DND-41 (cell line): Measurements from ENCODE around the gene TET3.

Source experiments
- ATAC-seq: fragments of 200-7000 bp; cut with Tn5 transposase; 3 replicates; pipeline ENCODE4 v1.9.1; 2021; ENCODE audit warnings: low read depth; ENCODE audit not compliant: insufficient read depth
- DNase-seq: peaks from one replicate; pipeline ENCODE4 v3.0.0-alpha.2; 2020
- H2AFZ ChIP-seq: 2 replicates; pipeline ENCODE4 v1.6.0; 2012; ENCODE audit warnings: low read depth, low read length
- H3K27ac ChIP-seq: 2 replicates; pipeline ENCODE4 v1.5.1; 2012; ENCODE audit warnings: low read length, inconsistent platforms
- H3K27me3 ChIP-seq: fragments of 200-600 bp; sonication (generic); 2 replicates; pipeline ENCODE4 v1.6.0; 2012; ENCODE audit warnings: low read length, mild to moderate bottlenecking, inconsistent platforms; ENCODE audit not compliant: insufficient read depth, poor library complexity
- H3K36me3 ChIP-seq: 2 replicates; pipeline ENCODE4 v1.5.1; 2012; ENCODE audit warnings: low read length, inconsistent platforms; ENCODE audit not compliant: insufficient read depth
- H3K4me1 ChIP-seq: 2 replicates; pipeline ENCODE4 v1.5.1; 2012; ENCODE audit warnings: mild to moderate bottlenecking, low read length; ENCODE audit not compliant: insufficient read depth
- H3K4me2 ChIP-seq: 2 replicates; pipeline ENCODE4 v1.6.0; 2012; ENCODE audit warnings: mild to moderate bottlenecking, moderate library complexity, low read length, inconsistent platforms; ENCODE audit not compliant: insufficient read depth
- H3K4me3 ChIP-seq, 2 experiments: fragments of 200-600 bp in 1 of 2; shearing (Covaris generic) in 1 of 2; 2 replicates each; pipeline ENCODE4 v1.5.1; 2012 to 2016; ENCODE audit warnings: inconsistent platforms in 2 of 2, low read length in 2 of 2, mild to moderate bottlenecking in 2 of 2, low read depth in 1 of 2, moderate library complexity in 1 of 2
- H3K79me2 ChIP-seq: 2 replicates; pipeline ENCODE4 v1.6.0; 2012; ENCODE audit warnings: low read length, inconsistent platforms; ENCODE audit not compliant: insufficient read depth
- H3K9ac ChIP-seq: 2 replicates; pipeline ENCODE4 v1.6.0; 2012; ENCODE audit warnings: low read depth, mild to moderate bottlenecking, inconsistent platforms, low read length, moderate library complexity
- H3K9me3 ChIP-seq: 2 replicates; pipeline ENCODE4 v1.5.1; 2012; ENCODE audit warnings: low read length, moderate library complexity, mild to moderate bottlenecking, inconsistent platforms; ENCODE audit not compliant: insufficient read depth, severe bottlenecking
- H4K20me1 ChIP-seq: 2 replicates; pipeline ENCODE4 v1.6.0; 2012; ENCODE audit warnings: low read length; ENCODE audit not compliant: insufficient read depth
- EZH2 ChIP-seq: IDR thresholded peaks from 3 replicates; pipeline ENCODE4 v1.6.1; 2012; ENCODE audit warnings: borderline replicate concordance, low read depth, mild to moderate bottlenecking, moderate library complexity, low read length, inconsistent platforms; ENCODE audit not compliant: severe bottlenecking
- TF ChIP-seq, protein P1 (sequence below): IDR thresholded peaks from 2 replicates; pipeline ENCODE4 v1.5.1; 2012; ENCODE audit warnings: borderline replicate concordance, low read length, moderate library complexity, mild to moderate bottlenecking; ENCODE audit not compliant: poor library complexity, severe bottlenecking; ENCODE audit errors: extremely low read depth

The TET3 gene

GRCh38 chr2:74009577-74009976, 24.9 kb downstream of the TET3 start:
- TF ChIP-seq, protein P1, sequence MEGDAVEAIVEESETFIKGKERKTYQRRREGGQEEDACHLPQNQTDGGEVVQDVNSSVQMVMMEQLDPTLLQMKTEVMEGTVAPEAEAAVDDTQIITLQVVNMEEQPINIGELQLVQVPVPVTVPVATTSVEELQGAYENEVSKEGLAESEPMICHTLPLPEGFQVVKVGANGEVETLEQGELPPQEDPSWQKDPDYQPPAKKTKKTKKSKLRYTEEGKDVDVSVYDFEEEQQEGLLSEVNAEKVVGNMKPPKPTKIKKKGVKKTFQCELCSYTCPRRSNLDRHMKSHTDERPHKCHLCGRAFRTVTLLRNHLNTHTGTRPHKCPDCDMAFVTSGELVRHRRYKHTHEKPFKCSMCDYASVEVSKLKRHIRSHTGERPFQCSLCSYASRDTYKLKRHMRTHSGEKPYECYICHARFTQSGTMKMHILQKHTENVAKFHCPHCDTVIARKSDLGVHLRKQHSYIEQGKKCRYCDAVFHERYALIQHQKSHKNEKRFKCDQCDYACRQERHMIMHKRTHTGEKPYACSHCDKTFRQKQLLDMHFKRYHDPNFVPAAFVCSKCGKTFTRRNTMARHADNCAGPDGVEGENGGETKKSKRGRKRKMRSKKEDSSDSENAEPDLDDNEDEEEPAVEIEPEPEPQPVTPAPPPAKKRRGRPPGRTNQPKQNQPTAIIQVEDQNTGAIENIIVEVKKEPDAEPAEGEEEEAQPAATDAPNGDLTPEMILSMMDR, result no peak
- TF ChIP-seq EZH2, result no peak
- peaks cover 97% of the 10 kb centered on the region for H3K79me2 ChIP-seq
- no peak overlapping the region for H3K4me2 ChIP-seq
- no peak overlapping the region for H3K9ac ChIP-seq
- no peaks in the 10 kb centered on the region for H3K9me3 ChIP-seq
- DNase-seq (no peak), ATAC-seq (no peak)
- H3K4me3 ChIP-seq, result no peak overlapping the region
- no peaks in the 10 kb centered on the region for H3K4me1 ChIP-seq
- no peaks in the 10 kb centered on the region for H3K27me3 ChIP-seq
- no peak overlapping the region for H3K27ac ChIP-seq
- H3K36me3 ChIP-seq, result peaks cover 59% of the 10 kb centered on the region
- peaks cover 65% of the 10 kb centered on the region for H4K20me1 ChIP-seq
- no peak overlapping the region for H2AFZ ChIP-seq

DNA sequence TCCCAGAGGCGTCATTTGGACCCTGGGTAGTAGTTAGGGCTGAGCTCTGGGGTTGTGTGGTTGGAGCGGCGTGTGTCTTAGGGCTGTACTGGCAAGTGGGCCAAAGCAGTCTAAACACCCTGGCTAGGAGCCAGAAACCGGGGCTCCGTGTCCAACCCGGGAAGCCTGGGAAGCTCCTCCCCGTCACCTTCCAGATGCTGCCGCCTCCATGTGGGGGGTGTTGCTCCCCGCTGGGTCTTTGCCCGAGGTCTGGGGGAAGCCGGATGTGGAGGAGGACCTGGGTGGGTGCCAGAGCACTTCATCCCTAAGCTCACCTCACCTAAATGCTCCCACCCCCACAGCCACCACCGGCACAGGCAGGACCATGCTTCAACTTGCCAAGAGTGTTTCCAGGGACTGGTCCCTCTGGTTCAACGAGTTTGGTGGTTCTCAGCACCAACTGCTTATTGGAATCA, 25.4 kb downstream of the TET3 start:
- no peak overlapping the region for H3K4me2 ChIP-seq

DNA sequence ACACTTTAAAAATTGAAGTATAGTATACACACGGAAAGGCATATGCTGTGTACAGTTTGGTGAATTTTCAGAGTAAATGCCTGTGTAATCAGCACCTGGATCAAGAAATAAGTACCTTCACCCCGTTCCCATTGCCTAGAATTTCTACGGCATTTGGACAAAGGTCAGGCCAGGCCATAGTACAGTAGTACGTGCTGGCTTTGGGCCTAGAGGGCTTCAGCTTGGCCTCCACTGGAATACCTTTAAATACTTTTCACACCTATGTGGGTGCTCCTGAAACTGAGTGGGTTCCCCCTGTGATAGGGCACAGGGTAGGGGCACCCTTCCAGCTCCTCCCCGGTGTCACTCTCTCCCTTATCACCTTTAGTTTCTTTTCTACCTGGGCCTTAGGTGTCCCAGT, 26.5 kb downstream of the TET3 start:
- H2AFZ ChIP-seq, result no peak overlapping the region
- H3K27me3 ChIP-seq, result no peaks in the 10 kb centered on the region
- no peak for DNase-seq
- peaks cover 42% of the 10 kb centered on the region for H3K36me3 ChIP-seq
- H4K20me1 ChIP-seq, result peaks cover 53% of the 10 kb centered on the region
- H3K4me1 ChIP-seq, result no peaks in the 10 kb centered on the region
- H3K27ac ChIP-seq, result no peak overlapping the region
- H3K9ac ChIP-seq, result no peak overlapping the region
- H3K4me2 ChIP-seq, result no peak overlapping the region
- TF ChIP-seq, protein P1, result no peak
- TF ChIP-seq EZH2, result no peak
- no peak for ATAC-seq
- no peak overlapping the region for H3K4me3 ChIP-seq
- H3K79me2 ChIP-seq, result peaks cover 96% of the 10 kb centered on the region
- no peaks in the 10 kb centered on the region for H3K9me3 ChIP-seq

More for the DNA sequence above, 25.4 kb downstream of the TET3 start:
- Histone ChIP-seq H3K9ac (no peak overlapping the region), H3K27ac (no peak overlapping the region), H3K27me3 (no peaks in the 10 kb centered on the region), H3K79me2 (peaks cover 97% of the 10 kb centered on the region), H2AFZ (no peak overlapping the region), H3K36me3 (peaks cover 53% of the 10 kb centered on the region), H3K4me3 (no peak overlapping the region), H3K4me1 (no peaks in the 10 kb centered on the region), H4K20me1 (peaks cover 65% of the 10 kb centered on the region), H3K9me3 (no peaks in the 10 kb centered on the region)
- ATAC-seq (no peak), DNase-seq (no peak)
- TF ChIP-seq, protein P1, result no peak
- TF ChIP-seq EZH2, result no peak

DNA sequence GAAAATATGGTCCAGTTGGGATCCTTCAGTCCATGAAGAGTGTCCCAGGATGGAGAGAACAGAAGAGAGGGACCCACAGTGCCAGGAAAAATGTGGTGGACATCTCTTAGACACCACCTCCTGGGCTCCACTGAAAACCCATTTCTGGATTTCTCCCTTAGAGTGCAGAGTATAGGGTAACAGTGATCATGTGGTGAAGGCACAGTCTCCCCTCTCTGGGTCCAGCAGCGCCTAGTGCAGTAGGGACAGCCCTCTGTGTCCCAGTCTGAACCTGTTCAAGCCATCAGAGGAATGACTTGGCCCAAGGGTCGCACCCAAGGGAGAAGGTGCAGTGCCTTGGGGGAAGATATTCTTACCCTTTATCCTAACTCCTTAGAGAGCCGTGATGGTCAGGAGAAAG, 30.1 kb downstream of the TET3 start:
- H3K9me3 ChIP-seq, result no peaks in the 10 kb centered on the region
- H3K9ac ChIP-seq, result no peak overlapping the region
- no peak for ATAC-seq
- no peak for DNase-seq
- H3K4me3 ChIP-seq, result no peak overlapping the region
- H4K20me1 ChIP-seq, result peaks cover 39% of the 10 kb centered on the region
- H3K27ac ChIP-seq, result no peak overlapping the region
- peaks cover 95% of the 10 kb centered on the region for H3K79me2 ChIP-seq
- H3K36me3 ChIP-seq, result peaks cover 19% of the 10 kb centered on the region
- H3K4me2 ChIP-seq, result no peak overlapping the region
- TF ChIP-seq, protein P1, result no peak
- TF ChIP-seq EZH2, result no peak
- H2AFZ ChIP-seq, result no peak overlapping the region
- H3K4me1 ChIP-seq, result peaks cover 7% of the 10 kb centered on the region
- no peaks in the 10 kb centered on the region for H3K27me3 ChIP-seq
